ENCODE results near the gene HSF2BP.
"Not testable (repeated sequence)": the region's sequence is repeated elsewhere in the genome, so short reads cannot be mapped to it uniquely, and the experiment has no call there.

Gene HSF2BP

GRCh38 chr21:43687566-43688399 lies 28.5 kb upstream of the HSF2BP start:
- DNase-seq, result no peak

GRCh38 chr21:43686811-43687565 lies 27.7 kb upstream of the HSF2BP start:
- no peak for DNase-seq

DNA sequence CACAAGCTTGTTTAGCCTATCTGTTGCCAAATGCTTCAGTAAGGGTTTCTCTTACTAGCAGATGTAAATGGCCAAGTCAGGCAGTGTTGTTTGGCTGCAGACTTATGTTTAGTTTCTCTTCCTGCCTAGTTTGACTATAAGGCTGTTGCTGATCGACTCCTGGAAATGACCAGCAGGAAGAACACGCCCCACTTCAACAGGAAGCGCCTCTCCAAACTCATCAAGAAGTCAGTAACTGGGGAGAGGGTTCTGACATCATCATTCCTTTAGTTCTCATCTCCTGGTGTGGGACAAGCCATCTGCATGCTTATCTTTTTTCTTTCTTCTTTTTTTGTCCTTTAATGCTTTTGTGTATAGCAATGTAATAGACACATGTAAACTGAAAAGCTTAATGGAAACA lies 25.1 kb upstream of the HSF2BP start:
- no peak for DNase-seq

DNA sequence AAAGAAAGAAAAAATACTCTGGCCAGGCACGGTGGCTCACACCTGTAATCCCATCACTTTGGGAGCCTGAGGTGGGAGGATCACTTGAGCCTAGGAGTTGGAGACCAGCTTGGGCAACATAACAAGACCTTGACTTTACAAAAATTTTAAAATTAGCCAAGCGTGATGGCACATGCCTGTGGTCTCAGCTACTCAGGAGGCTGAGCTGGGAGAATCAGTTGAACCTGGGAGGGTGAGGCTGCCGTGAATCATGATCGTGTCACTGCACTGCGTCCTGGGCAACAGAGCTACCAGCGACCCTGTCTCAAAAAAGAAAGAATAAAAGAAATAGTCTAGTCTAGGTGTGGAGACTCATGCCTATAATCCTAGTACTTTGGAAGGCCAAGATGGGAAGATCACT lies 22.4 kb upstream of the HSF2BP start:
- DNase-seq, result no peak

DNA sequence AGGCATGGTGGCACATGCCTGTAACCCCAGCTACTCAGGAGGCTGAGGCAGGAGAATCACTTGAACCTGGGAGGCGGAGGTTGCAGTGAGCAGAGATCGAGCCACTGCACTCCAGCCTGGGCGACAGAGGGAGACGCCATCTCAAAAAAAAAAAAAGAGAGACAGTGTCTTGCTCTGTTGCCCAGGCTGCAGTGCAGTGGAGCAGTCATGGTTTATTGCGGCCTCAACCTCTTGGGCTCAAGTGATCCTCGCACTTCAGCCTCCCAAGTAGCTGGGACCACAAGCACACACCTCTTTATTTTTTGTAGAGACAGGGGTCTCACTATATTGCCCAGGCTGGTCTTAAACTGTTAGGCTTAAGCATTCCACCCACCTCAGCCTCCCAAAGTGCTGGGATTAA lies 21.1 kb upstream of the HSF2BP start:
- not testable (repeated sequence) for DNase-seq

DNA sequence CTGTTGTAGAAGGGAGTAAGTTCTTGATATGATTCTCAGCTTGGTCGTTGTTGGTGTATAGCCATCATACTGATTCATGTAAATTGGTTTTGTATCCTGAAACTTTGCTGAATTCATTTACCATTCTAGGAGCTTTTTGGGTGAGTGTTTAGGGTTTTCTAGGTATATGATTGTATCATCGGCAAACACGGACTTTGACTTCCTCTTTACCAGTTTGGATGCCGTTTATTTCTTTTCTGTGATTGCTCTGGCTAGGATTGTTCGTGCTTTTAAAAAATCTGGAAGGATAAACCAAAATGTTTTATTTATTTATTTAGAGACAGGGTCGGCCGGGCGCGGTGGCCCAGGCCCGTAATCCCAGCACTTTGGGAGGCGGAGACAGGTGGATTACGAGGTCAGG lies 20.7 kb upstream of the HSF2BP start:
- DNase-seq, result no peak

DNA sequence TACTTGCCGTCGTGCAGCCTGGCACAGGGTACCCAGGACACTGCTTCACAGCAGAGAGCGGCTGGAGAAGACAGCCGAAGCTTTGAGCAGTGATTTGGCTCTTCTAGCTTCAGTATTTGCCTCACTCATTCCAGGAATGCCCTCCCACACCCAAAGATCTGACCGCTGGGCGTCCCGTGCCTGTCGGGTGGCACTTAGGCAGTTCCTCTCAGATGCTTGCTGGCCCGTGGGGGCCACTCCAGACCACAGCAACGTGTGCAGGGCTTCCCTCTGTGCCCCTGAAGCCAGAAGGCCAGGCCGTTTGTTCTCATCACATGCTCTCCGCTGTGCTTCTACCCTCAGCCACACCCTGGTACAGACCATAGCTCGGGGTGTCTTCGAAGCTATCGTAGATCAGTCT lies 17.1 kb upstream of the HSF2BP start:
- no peak for DNase-seq

DNA sequence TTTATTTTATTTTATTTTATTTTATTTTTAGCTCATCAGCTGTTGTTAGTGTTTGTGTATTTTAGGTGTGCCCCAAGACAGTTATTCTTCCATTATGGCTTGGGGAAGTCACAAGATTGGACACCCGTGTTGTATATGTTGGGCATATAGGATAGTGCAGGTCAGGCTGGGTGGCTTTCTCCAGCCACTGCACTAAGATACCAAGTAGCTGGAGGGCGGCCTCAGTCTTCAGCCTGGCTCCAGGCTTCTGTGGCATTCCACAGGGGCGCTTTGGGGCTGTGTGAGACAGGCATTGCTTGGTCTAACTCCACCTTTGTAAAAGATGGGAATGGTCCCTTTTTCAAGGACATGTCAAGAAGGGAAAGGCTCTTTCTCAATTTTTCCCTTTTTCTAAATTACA lies 16.6 kb upstream of the HSF2BP start:
- DNase-seq, result no peak

GRCh38 chr21:43669828-43670605 lies 10.7 kb upstream of the HSF2BP start:
- DNase-seq, result no peak

DNA sequence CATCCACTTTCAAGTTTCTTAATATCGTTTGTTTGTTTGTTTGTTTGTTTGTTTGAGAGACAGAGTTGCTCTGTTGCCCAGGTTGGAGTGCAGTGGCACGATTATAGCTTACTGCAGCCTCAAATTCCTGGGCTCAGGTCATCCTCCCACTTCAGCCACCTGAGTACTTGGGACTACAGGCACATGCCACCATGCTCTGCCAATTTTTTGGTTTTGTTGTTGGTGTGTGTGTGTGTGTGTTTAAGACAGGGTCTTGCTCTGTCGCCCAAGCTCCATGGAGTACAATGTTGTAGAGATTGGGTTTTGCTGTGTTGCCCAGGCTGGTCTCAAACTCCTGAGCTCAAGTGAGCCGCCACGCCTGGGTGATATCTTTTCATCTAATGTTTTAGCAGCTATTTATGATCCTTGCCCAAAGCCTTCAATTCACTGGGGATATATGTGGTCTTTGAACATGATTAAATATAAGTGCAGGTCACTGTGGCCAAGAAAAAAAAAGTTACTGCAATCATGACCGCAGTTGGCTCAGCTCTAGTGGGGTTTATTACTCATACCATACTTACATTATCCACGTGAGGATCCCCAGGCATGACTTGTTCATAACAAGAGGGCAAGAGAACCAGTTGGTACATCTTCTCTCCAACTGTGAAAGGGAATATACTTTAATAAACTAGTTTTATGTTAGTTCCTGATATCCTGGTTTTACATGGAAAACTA lies 8.1 kb upstream of the HSF2BP start:
- DNase-seq, result no peak

- DNase-seq, result no peak
Measured at GRCh38 chr21:43665879-43666278, 6.6 kb upstream of the HSF2BP start.

DNA sequence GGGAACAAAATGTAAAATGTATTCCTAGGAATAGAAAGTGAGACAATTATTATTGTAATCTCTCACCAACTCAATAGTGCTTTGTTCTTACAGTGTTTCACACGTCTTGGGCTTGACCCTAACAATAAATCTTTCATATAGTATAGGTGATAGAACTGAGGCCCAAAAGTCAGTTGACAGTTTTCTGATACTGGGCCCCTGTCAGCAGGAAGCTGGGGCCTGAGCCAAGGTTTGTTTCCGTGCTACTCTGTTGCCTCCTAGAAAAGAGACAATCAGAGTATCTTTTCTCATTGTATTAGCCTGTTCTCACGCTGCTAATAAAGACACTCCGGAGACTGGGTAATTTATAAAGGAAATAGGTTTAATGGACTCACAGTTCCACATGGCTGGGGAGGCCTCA lies 5.1 kb upstream of the HSF2BP start:
- DNase-seq, result no peak

GRCh38 chr21:43663033-43663432 lies 3.7 kb upstream of the HSF2BP start:
- DNase-seq, result no peak

DNA sequence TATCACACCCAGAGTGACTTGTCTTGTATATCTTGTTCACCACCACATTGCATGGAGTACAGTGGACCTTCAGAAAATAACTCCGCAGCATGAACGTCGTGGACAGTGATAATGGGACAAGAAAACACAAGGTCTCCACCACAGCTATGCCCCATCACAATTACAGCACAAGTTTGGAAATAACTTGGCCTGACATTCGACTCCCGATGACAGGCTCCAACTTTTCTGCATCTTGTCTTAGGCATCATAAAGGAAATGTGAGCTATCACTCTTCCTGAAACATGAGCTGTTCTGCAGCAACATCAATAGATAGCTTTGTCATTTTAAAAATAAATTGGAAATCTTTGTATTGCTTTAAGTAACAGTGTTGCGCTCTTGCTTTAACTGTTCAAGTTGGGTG lies 3.0 kb upstream of the HSF2BP start:
- no peak for DNase-seq

- no peak for DNase-seq
Measured at GRCh38 chr21:43658769-43659135, 536 bp downstream of the HSF2BP start.

- DNase-seq, result no peak
Measured at GRCh38 chr21:43658088-43658741, 1.1 kb downstream of the HSF2BP start.

- DNase-seq, result no peak
Measured at GRCh38 chr21:43657355-43658087, 1.8 kb downstream of the HSF2BP start.

GRCh38 chr21:43654806-43655489 lies 4.3 kb downstream of the HSF2BP start:
- DNase-seq, result no peak

DNA sequence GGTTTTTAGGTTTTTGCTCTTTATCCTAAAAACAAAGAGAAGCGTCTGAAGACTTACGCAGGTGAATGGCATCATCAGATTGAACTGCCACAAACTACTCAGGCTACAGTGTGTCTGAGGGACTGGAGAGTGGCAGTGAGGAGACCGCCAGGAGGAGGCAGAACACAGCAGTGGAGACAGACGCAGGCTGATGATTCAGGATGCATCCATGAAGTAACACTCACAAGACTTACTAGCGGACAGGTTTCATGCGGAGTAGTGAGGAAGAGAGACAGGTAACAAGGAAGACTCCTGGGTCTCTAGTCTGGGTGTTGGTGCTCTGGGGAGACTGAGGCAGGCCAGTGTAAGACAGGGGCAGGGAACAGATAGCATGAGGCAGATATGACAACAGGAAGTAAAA lies 5.7 kb downstream of the HSF2BP start:
- no peak for DNase-seq

- no peak for DNase-seq
Measured at GRCh38 chr21:43652616-43653015, 6.7 kb downstream of the HSF2BP start.

DNA sequence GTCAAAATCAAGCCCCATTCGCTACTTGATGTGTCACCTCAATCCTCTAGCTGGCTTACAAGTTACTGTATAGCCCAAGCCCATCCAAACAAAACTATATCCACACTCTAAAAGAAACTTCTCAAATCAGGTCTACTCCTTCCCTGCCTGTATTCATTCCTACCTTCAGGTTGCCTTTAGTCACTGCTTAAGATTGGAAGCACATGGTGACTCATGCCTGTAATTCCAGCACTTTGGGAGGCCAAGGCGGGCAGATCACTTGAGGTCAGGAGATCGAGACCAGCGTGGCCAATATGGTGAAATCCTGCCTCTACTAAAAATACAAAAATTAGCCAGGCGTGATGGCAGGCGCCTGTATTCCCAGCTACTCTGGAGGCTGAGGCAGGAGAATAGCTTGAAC lies 7.4 kb downstream of the HSF2BP start:
- not testable (repeated sequence) for DNase-seq
